Loucy (cell line): ENCODE measurements around the gene SERPINB1.

ENCODE experiments used
- H2AFZ ChIP-seq: fragments of 200-600 bp; sonication (generic); 2 replicates; pipeline ENCODE4 v1.6.0; 2016; ENCODE audit warnings: antibody characterized with exemption, mild to moderate bottlenecking, low read length, moderate library complexity
- H3F3A ChIP-seq: fragments of 200-600 bp; 2 replicates; pipeline ENCODE4 v1.6.0; 2016; ENCODE audit warnings: antibody characterized with exemption, low read depth, mild to moderate bottlenecking
- H3K27me3 ChIP-seq: fragments of 200-600 bp; sonication (generic); 2 replicates; pipeline ENCODE4 v1.6.1; 2014; ENCODE audit warnings: low read length, mild to moderate bottlenecking; ENCODE audit not compliant: insufficient read depth, poor library complexity, severe bottlenecking
- H3K36me3 ChIP-seq: fragments of 200-600 bp; sonication (generic); 2 replicates; pipeline ENCODE4 v1.6.1; 2016; ENCODE audit warnings: low read length; ENCODE audit not compliant: insufficient read depth
- H3K4me1 ChIP-seq: fragments of 200-600 bp; sonication (generic); 2 replicates; pipeline ENCODE4 v1.5.1; 2014; ENCODE audit warnings: low read length, mild to moderate bottlenecking; ENCODE audit not compliant: insufficient read depth, poor library complexity, severe bottlenecking
- H3K4me2 ChIP-seq: fragments of 200-600 bp; sonication (generic); 2 replicates; pipeline ENCODE4 v1.6.0; 2014; ENCODE audit warnings: antibody characterized with exemption, low read length, low read depth, mild to moderate bottlenecking; ENCODE audit not compliant: poor library complexity, severe bottlenecking
- H3K4me3 ChIP-seq: fragments of 200-600 bp; sonication (generic); 2 replicates; pipeline ENCODE4 v1.5.1; 2014; ENCODE audit warnings: low read length, mild to moderate bottlenecking, mixed read lengths; ENCODE audit not compliant: poor library complexity, severe bottlenecking
- H3K79me2 ChIP-seq: fragments of 200-600 bp; sonication (generic); 2 replicates; pipeline ENCODE4 v1.6.1; 2014; ENCODE audit warnings: low read length; ENCODE audit not compliant: insufficient read depth
- H3K9ac ChIP-seq: fragments of 200-600 bp; sonication (generic); 2 replicates; pipeline ENCODE4 v1.6.0; 2014; ENCODE audit warnings: mild to moderate bottlenecking, low read depth, low read length, moderate library complexity; ENCODE audit not compliant: poor library complexity, severe bottlenecking
- H3K9me2 ChIP-seq: fragments of 200-600 bp; sonication (generic); replicated peaks from 2 replicates; pipeline ENCODE4 v1.6.1; 2016; ENCODE audit warnings: low read depth, low read length, mixed read lengths
- H3K9me3 ChIP-seq: fragments of 200-600 bp; sonication (generic); 2 replicates; pipeline ENCODE4 v1.6.1; 2014; ENCODE audit warnings: mild to moderate bottlenecking, antibody characterized with exemption, low read length, low read depth; ENCODE audit not compliant: insufficient read depth
- H4K20me1 ChIP-seq: fragments of 200-600 bp; sonication (generic); 2 replicates; pipeline ENCODE4 v1.6.0; 2014; ENCODE audit warnings: antibody characterized with exemption, low read length, mild to moderate bottlenecking; ENCODE audit not compliant: insufficient read depth, poor library complexity, severe bottlenecking
- CTCF ChIP-seq: fragments of 200-600 bp; sonication (generic); conservative IDR thresholded peaks from 2 replicates; pipeline ENCODE4 v1.5.1; 2014; ENCODE audit warnings: mild to moderate bottlenecking, antibody characterized with exemption, low read length
- EZH2phosphoT487 ChIP-seq: fragments of 200-600 bp; IDR thresholded peaks from 2 replicates; pipeline ENCODE4 v1.6.1; 2018; ENCODE audit warnings: antibody characterized with exemption, mild to moderate bottlenecking, moderate library complexity, borderline replicate concordance

Gene SERPINB1

GRCh38 chr6:2797564-2798031 is 44.1 kb downstream of the SERPINB1 start:
- H3K4me3 ChIP-seq, result peak overlapping the region; percentile 43
- peaks cover 46% of the 10 kb centered on the region for H3K4me1 ChIP-seq
- no peaks in the 10 kb centered on the region for H3K9me2 ChIP-seq
- no peaks in the 10 kb centered on the region for H3K79me2 ChIP-seq
- no peaks in the 10 kb centered on the region for H4K20me1 ChIP-seq
- H3K27me3 ChIP-seq, result no peaks in the 10 kb centered on the region
- no peaks in the 10 kb centered on the region for H3F3A ChIP-seq
- TF ChIP-seq CTCF, result no peak
- no peak for TF ChIP-seq EZH2phosphoT487
- peak overlapping the region; percentile 63 for H3K9ac ChIP-seq
- no peak overlapping the region for H2AFZ ChIP-seq
- H3K36me3 ChIP-seq, result no peaks in the 10 kb centered on the region
- H3K4me2 ChIP-seq, result peak overlapping the region; percentile 67
- H3K9me3 ChIP-seq, result no peaks in the 10 kb centered on the region

GRCh38 chr6:2796861-2797260 is 44.8 kb downstream of the SERPINB1 start:
- Histone ChIP-seq H3K9me2 (no peaks in the 10 kb centered on the region), H3K36me3 (no peaks in the 10 kb centered on the region), H2AFZ (no peak overlapping the region), H3K9ac (peak overlapping the region; percentile 63), H3K4me3 (peak overlapping the region; percentile 43), H3K27me3 (no peaks in the 10 kb centered on the region), H3K79me2 (no peaks in the 10 kb centered on the region), H3K9me3 (no peaks in the 10 kb centered on the region), H3K4me1 (peaks cover 46% of the 10 kb centered on the region), H3K4me2 (peak overlapping the region; percentile 67), H4K20me1 (no peaks in the 10 kb centered on the region), H3F3A (no peaks in the 10 kb centered on the region)
- TF ChIP-seq EZH2phosphoT487, result no peak
- TF ChIP-seq CTCF, result no peak

GRCh38 chr6:2795956-2796355 is 45.7 kb downstream of the SERPINB1 start:
- Histone ChIP-seq H3K4me2 (no peak overlapping the region), H3K36me3 (no peaks in the 10 kb centered on the region), H3K4me1 (peaks cover 50% of the 10 kb centered on the region), H3K4me3 (no peak overlapping the region), H3F3A (no peaks in the 10 kb centered on the region), H3K9me2 (no peaks in the 10 kb centered on the region), H3K9me3 (no peaks in the 10 kb centered on the region), H3K9ac (no peak overlapping the region), H3K79me2 (no peaks in the 10 kb centered on the region), H3K27me3 (no peaks in the 10 kb centered on the region), H2AFZ (no peak overlapping the region), H4K20me1 (no peaks in the 10 kb centered on the region)
- TF ChIP-seq CTCF, result no peak
- TF ChIP-seq EZH2phosphoT487, result no peak
